Immature natural killer cell (primary cell): Measurements from ENCODE around the gene DBNDD1. TPM values are rescaled to one million over a fixed set of nuclear protein-coding genes. Genes with fewer than 3 reads are reported as not detected.
A peak's percentile ranks its signal among the peaks of the same experiment; 100 is the strongest.
"Not testable (repeated sequence)": the region's sequence is repeated elsewhere in the genome, so short reads cannot be mapped to it uniquely, and the experiment has no call there.

Source experiments
- DNase-seq, 3 donors: peaks; one replicate each; pipeline ENCODE4 v3.0.0; 2022; ENCODE audit warnings: mixed read lengths in 1 of 3
- H3K27ac Mint-ChIP-seq, 6 donors: one replicate each; pipeline ENCODE4 v1.8.0; 2020; ENCODE audit warnings: mixed read lengths in 6 of 6, mild to moderate bottlenecking in 5 of 6, inconsistent platforms in 4 of 6, moderate library complexity in 3 of 6
- H3K27me3 Mint-ChIP-seq, 3 donors: one replicate each; pipeline ENCODE4 v1.8.0; 2020 to 2021; ENCODE audit warnings: low read depth in 3 of 3, mild to moderate bottlenecking in 3 of 3, mixed read lengths in 3 of 3, moderate library complexity in 3 of 3, inconsistent platforms in 1 of 3
- H3K36me3 Mint-ChIP-seq, 3 donors: one replicate each; pipeline ENCODE4 v1.8.0; 2020; ENCODE audit warnings: mixed read lengths in 3 of 3, inconsistent platforms in 2 of 3, mild to moderate bottlenecking in 2 of 3
- H3K4me1 Mint-ChIP-seq, 2 donors: one replicate each; pipeline ENCODE4 v1.8.0; 2020; ENCODE audit warnings: inconsistent platforms in 2 of 2, mild to moderate bottlenecking in 2 of 2, mixed read lengths in 2 of 2, moderate library complexity in 1 of 2
- H3K4me3 Mint-ChIP-seq, 5 donors: one replicate each; pipeline ENCODE4 v1.8.0; 2020; ENCODE audit warnings: mild to moderate bottlenecking in 5 of 5, mixed read lengths in 5 of 5, inconsistent platforms in 3 of 5, moderate library complexity in 3 of 5
- H3K9me3 Mint-ChIP-seq, 6 donors: one replicate each; pipeline ENCODE4 v1.8.0; 2020; ENCODE audit warnings: mild to moderate bottlenecking in 6 of 6, mixed read lengths in 6 of 6, inconsistent platforms in 4 of 6, moderate library complexity in 3 of 6
- polyA plus RNA-seq, 3 donors: library from polyadenylated mRNA; unstranded; fragments of 300-500 nt; fragmentation: Illumina TruSeq; gene quantifications; one replicate each; pipeline ENCODE4 v1.2.3, GENCODE V29; 2021

The DBNDD1 gene
- polyA plus RNA-seq, 3 donors from 2014 or later, result not detected

- H3K27ac Mint-ChIP-seq, result no peak overlapping the region
- H3K27me3 Mint-ChIP-seq, result peaks cover 0 to 2% (median 0%) of the 10 kb centered on the region in 3 donors
- peaks cover 16 to 41% (median 23%) of the 10 kb centered on the region in 3 donors for H3K36me3 Mint-ChIP-seq
- no peaks in the 10 kb centered on the region for H3K9me3 Mint-ChIP-seq
- DNase-seq, result no peak
- no peaks in the 10 kb centered on the region for H3K4me1 Mint-ChIP-seq
- no peak overlapping the region for H3K4me3 Mint-ChIP-seq
Measured at GRCh38 chr16:89984216-89984615, 35.0 kb downstream of the DBNDD1 start.

- H3K4me3 Mint-ChIP-seq, result no peak overlapping the region
- DNase-seq, result no peak
- H3K9me3 Mint-ChIP-seq, result no peaks in the 10 kb centered on the region
- H3K27ac Mint-ChIP-seq, result no peak overlapping the region
- H3K27me3 Mint-ChIP-seq, result peaks cover 0 to 2% (median 0%) of the 10 kb centered on the region in 3 donors
- H3K4me1 Mint-ChIP-seq, result no peaks in the 10 kb centered on the region
- peaks cover 16 to 43% (median 26%) of the 10 kb centered on the region in 3 donors for H3K36me3 Mint-ChIP-seq
Measured at GRCh38 chr16:89983536-89983935, 35.7 kb downstream of the DBNDD1 start.

- peaks cover 0 to 2% (median 0%) of the 10 kb centered on the region in 3 donors for H3K27me3 Mint-ChIP-seq
- DNase-seq, result no peak
- H3K36me3 Mint-ChIP-seq, result peaks cover 16 to 41% (median 26%) of the 10 kb centered on the region in 3 donors
- no peak overlapping the region for H3K4me3 Mint-ChIP-seq
- H3K4me1 Mint-ChIP-seq, result peaks cover 0 to 3% of the 10 kb centered on the region in 2 donors
- H3K27ac Mint-ChIP-seq, result no peak overlapping the region
- no peaks in the 10 kb centered on the region for H3K9me3 Mint-ChIP-seq
Measured at GRCh38 chr16:89982318-89982717, 36.9 kb downstream of the DBNDD1 start.

DNA sequence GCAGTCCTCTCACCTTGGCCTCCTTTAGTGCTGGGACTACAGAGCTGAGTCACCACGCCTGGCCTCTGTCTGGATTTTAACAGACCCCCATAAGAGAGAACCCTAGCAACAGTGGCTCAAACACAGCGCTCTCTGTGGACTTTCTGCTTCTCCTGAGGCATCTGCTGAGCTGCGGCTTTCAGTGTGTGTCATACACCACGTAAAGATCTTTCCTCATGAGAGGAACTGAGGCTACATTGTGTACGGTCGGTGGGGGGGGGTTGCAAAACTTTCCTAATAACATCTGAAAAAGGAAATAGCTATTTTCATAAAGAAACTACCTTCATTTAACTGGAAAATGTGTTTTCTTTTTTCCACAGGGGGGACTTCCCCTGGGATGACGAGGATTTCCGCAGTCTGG, 37.8 kb downstream of the DBNDD1 start:
- Mint-ChIP-seq H3K9me3 (no peaks in the 10 kb centered on the region), H3K27ac (no peak overlapping the region), H3K27me3 (peaks cover 0 to 2% (median 0%) of the 10 kb centered on the region in 3 donors), H3K36me3 (peaks cover 9 to 38% (median 19%) of the 10 kb centered on the region in 3 donors), H3K4me3 (no peak overlapping the region), H3K4me1 (peaks cover 0 to 6% of the 10 kb centered on the region in 2 donors)
- DNase-seq, result no peak

DNA sequence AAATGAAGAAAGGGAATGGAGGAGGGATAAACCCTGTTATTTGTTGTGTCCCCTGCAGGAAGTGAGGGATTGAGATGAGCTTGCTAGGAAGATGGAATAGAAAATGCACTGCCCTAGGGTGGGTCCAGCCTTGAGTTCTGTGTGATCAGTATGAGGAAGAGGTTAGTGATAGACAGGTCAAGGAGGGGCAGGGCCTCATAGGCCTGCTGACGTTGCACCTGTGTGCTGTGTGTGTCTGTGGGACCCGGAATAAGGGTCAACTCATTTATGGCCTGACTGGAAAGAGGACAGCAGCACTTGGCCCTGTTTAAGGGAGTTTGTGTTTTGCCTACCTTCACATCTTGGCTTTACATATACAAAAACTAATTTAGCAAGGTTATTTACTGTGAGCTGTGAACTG, 44.4 kb downstream of the DBNDD1 start:
- peaks cover 0 to 1% (median 0%) of the 10 kb centered on the region in 6 donors for H3K9me3 Mint-ChIP-seq
- peaks cover 6 to 10% (median 9%) of the 10 kb centered on the region in 3 donors for H3K27me3 Mint-ChIP-seq
- H3K4me1 Mint-ChIP-seq, result peaks cover 24 to 46% of the 10 kb centered on the region in 2 donors
- H3K36me3 Mint-ChIP-seq, result peaks cover 3 to 4% (median 3%) of the 10 kb centered on the region in 3 donors
- H3K27ac Mint-ChIP-seq, result peak overlapping the region in 1 of 6 donors; percentile 69
- no peak for DNase-seq
- peak overlapping the region in 2 of 5 donors; percentile 2 to 45 for H3K4me3 Mint-ChIP-seq

DNA sequence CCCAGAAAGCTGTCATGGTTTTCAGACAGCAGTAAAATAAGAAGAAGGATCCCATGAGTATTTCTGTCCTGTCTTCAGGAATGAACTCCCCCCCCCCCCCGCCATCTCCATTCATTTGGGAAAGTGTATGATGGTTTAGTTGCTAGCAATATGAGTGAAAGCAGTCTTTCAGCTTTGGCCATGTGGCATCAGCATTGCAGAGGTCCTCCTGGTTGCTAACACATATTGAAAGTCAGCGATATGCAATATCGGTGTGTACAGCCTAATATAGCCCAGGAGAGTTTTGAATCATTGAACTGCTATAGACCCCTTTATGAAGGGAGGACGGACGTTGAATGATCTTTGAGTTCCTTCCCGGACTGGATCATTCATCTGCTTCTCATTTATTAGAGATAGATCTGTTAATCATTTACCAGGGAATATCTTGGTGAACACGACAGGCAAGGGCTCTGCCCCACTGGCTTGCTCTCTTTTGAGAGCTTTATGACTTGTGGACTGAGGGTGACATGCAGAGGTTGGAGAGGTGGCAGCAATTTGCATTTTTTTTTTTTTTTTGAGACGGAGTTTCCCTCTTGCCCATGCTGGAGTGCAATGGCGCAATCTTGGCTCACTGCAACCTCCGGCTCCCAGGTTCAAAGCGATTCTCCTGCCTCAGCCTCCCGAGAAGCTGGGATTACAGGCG, 45.5 kb downstream of the DBNDD1 start:
- no peak for DNase-seq
- H3K36me3 Mint-ChIP-seq, result peaks cover under 1 to 3% (median 2%) of the 10 kb centered on the region in 3 donors
- peak overlapping the region in 3 of 6 donors; percentile 19 to 76 (median 57) for H3K27ac Mint-ChIP-seq
- H3K4me1 Mint-ChIP-seq, result peaks cover 24 to 46% of the 10 kb centered on the region in 2 donors
- peaks cover 0 to 1% (median 0%) of the 10 kb centered on the region in 6 donors for H3K9me3 Mint-ChIP-seq
- H3K27me3 Mint-ChIP-seq, result peaks cover 6 to 10% (median 9%) of the 10 kb centered on the region in 3 donors
- peak overlapping the region; percentile 96 to 97 (median 97) for H3K4me3 Mint-ChIP-seq

- peak overlapping the region; percentile 91 to 98 (median 94) for H3K27ac Mint-ChIP-seq
- H3K27me3 Mint-ChIP-seq, result peaks cover 6 to 10% (median 9%) of the 10 kb centered on the region in 3 donors
- H3K4me3 Mint-ChIP-seq, result peak overlapping the region; percentile 96 to 97 (median 97)
- H3K9me3 Mint-ChIP-seq, result peaks cover 0 to 1% (median 0%) of the 10 kb centered on the region in 6 donors
- H3K36me3 Mint-ChIP-seq, result peaks cover 0 to 3% (median 0%) of the 10 kb centered on the region in 3 donors
- peaks cover 24 to 46% of the 10 kb centered on the region in 2 donors for H3K4me1 Mint-ChIP-seq
- DNase-seq, result no peak
Measured at GRCh38 chr16:89973235-89973634, 46.0 kb downstream of the DBNDD1 start.

DNA sequence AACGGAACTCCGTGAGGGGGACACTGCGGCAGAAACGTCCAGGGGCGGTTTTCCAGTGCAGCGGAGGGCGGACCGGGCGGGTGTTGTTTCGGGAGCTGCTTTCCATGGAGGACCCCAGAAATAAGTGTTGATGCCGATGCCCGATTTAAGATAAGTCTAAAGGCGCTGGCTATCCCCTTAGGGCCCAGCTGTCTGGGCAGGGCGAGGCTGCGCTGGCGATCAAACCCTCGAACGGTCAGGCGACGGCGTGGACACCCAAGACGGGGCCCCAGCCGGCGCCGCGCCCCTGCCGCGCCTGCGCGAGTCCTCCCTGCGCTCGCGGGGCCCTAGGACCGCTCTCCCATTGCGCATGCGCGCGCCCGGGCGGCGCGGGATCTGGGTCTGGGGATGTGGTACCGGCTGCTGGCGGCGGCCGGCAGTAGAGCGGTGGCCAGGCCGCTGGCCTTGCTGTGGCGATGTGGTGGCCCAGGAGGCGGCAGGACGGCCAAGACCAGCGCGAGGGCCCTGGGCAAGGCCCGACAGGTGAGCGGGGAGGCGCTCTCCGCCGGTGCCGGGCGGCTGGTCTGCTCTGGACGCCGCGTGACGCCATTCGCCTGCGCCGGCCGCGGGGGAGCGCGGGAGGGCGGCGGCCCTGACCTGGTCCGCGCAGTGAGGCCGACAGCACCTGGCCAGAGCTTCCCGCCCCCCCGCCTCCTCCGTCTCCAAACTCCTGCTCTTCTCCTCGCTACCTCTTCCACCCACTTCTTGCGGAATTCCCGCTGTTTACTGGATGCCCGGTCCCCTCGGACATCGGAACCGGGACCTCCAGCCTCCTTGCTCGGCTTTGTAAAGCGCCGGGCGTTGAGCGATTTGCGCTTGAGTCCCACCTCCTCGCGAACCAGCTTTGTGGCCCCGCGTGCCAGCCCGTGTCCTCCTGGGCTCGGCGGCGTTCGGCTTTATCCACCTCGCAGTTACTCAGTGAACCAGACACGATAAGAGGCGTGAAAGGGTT, 46.7 kb downstream of the DBNDD1 start:
- peaks cover 6 to 10% (median 9%) of the 10 kb centered on the region in 3 donors for H3K27me3 Mint-ChIP-seq
- peak; percentile 94 to 96 (median 96) for DNase-seq
- peaks cover 24 to 45% of the 10 kb centered on the region in 2 donors for H3K4me1 Mint-ChIP-seq
- H3K27ac Mint-ChIP-seq, result peak overlapping the region; percentile 91 to 98 (median 94)
- H3K4me3 Mint-ChIP-seq, result peak overlapping the region; percentile 96 to 97 (median 97)
- H3K9me3 Mint-ChIP-seq, result peaks cover 0 to 1% (median 0%) of the 10 kb centered on the region in 6 donors
- peaks cover 0 to 3% (median 0%) of the 10 kb centered on the region in 3 donors for H3K36me3 Mint-ChIP-seq

DNA sequence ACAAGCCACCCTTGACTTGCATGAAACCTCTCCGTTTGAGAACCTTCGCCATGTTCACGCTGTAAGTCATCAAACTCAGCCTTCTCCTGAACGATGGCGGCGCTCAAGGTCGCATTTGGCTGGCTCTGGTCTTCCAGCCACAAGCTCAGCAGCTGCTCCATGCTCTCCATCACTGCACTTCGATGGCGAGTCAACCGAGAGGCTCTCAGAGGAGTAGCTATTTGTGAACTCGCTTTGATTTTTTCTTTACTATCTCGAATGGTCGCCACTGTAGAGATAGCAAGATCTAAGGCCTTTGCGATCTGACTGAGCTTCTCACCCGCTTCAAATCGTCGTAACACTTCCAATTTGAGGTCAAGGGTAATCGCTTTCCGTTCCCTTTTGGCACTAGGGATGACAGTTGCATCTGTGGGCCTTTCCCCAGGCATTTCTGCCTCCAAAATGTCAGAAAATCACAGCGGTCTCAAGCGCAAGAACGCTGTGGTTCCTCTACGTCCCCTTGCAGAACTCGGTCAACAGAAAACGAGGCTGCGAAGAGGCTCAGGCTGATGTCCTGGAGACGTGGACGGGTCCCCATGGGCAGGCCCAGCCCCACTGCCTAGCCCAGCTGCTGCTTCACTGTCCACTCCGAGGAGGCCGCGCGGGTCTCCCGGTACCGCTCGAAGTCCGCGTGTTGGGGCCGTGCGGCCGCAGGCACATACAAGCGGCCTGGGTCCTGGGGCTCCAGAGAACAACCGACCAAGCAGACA, 47.6 kb downstream of the DBNDD1 start:
- Mint-ChIP-seq H3K27ac (peak overlapping the region; percentile 71 to 94 (median 82)), H3K9me3 (peaks cover 0 to 1% (median 0%) of the 10 kb centered on the region in 6 donors), H3K36me3 (peaks cover 0 to 3% (median 0%) of the 10 kb centered on the region in 3 donors), H3K4me3 (peak overlapping the region; percentile 96 to 97 (median 97)), H3K27me3 (peaks cover 6 to 10% (median 9%) of the 10 kb centered on the region in 3 donors), H3K4me1 (peaks cover 24 to 40% of the 10 kb centered on the region in 2 donors)
- no peak for DNase-seq

DNA sequence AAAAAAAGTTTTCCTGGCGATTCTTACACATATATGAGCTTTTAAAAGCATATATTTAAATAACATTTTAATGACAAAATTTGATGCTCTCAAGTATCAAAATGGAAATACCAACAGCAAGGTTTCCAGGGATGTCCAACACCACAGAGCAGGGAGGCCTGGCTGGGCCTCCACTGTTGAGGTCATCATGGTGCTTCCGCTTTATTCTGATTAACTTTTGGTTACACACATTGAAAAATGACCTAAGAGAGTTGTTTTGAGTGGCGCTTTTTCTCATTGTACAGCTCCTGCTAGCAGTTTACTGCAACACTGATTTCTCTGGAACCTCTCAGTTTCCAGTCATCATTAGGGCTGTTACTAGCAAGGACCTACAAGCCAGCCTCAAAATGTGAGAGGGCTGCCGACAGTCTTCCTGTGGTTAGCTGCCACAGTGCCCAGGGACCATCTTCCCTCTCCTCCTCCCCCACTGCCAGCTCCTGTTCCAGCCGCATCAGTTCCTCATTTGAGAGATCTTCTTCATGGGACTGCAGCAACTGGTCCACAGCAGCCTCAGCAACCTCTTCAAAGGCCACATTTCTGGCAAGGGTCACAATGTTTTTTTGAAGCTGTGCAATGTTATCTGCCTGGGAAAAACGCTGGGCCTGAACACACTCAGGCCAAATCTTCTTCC, 49.4 kb downstream of the DBNDD1 start:
- Mint-ChIP-seq H3K27me3 (peaks cover 6 to 10% (median 9%) of the 10 kb centered on the region in 3 donors), H3K4me3 (peak overlapping the region in 2 of 5 donors; percentile 13 to 14), H3K9me3 (peaks cover 0 to 1% (median 0%) of the 10 kb centered on the region in 6 donors), H3K4me1 (peaks cover 24 to 32% of the 10 kb centered on the region in 2 donors), H3K36me3 (peaks cover 0 to 3% (median 0%) of the 10 kb centered on the region in 3 donors), H3K27ac (no peak overlapping the region)
- DNase-seq, result no peak

DNA sequence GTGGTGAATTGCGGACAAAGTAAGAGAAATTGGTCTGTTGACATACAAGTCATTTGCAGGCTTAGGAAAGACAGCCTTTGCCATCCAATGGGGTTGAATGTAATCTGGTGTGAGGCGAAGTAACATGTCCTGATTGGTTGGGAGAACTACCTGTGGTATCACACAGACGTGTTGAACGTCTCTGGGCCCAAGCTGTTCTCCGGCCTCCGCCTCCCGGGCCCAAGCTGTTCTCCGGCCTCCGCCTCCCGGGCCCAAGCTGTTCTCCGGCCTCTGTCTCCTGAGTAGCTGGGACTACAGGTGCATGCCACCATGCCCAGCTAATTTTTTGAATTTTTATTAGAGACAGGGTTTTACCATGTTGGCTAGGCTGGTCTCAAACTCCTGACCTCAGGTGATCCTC, 51.2 kb downstream of the DBNDD1 start:
- not testable (repeated sequence) for H3K4me3 Mint-ChIP-seq, DNase-seq, H3K36me3 Mint-ChIP-seq, H3K9me3 Mint-ChIP-seq, H3K27me3 Mint-ChIP-seq, H3K27ac Mint-ChIP-seq
- peaks cover 17 to 19% of the 10 kb centered on the region in 2 donors for H3K4me1 Mint-ChIP-seq

- H3K27me3 Mint-ChIP-seq, DNase-seq, H3K36me3 Mint-ChIP-seq, H3K27ac Mint-ChIP-seq, H3K9me3 Mint-ChIP-seq, H3K4me3 Mint-ChIP-seq: not testable (repeated sequence)
- H3K4me1 Mint-ChIP-seq, result peaks cover 14 to 15% of the 10 kb centered on the region in 2 donors
Measured at GRCh38 chr16:89967436-89967835, 51.8 kb downstream of the DBNDD1 start.
